HepG2 (cell line): ENCODE results near the gene ATP1A1. TPM values are rescaled to one million over a fixed set of nuclear protein-coding genes. Genes with fewer than 3 reads are reported as not detected.

Experiments
- ATF2 ChIP-seq: sonication (generic); formaldehyde crosslinking; IDR thresholded peaks from 2 replicates; pipeline ENCODE4 v1.4.0; 2020; ENCODE audit warnings: missing genetic modification reagents
- CAMTA2 ChIP-seq: sonication (generic); formaldehyde crosslinking; IDR thresholded peaks from 2 replicates; pipeline ENCODE4 v1.4.0; 2020; ENCODE audit warnings: mild to moderate bottlenecking, missing genetic modification reagents, borderline replicate concordance
- CHD2 ChIP-seq: IDR thresholded peaks from 2 replicates; pipeline ENCODE4 v1.6.1; 2011; ENCODE audit warnings: low read depth, low read length, improper control_type of control experiment
- DBP ChIP-seq: sonication (generic); formaldehyde crosslinking; IDR thresholded peaks from 2 replicates; pipeline ENCODE4 v1.4.0; 2020; ENCODE audit warnings: missing genetic modification reagents; ENCODE audit errors: not compliant biosample characterization
- DPF2 ChIP-seq: sonication (generic); formaldehyde crosslinking; IDR thresholded peaks from 2 replicates; pipeline ENCODE4 v1.4.0; 2020; ENCODE audit warnings: mild to moderate bottlenecking, low read depth, missing genetic modification reagents, borderline replicate concordance
- FOXA3 ChIP-seq: IDR thresholded peaks from 2 replicates; pipeline ENCODE4 v1.6.1; 2016; ENCODE audit warnings: missing genetic modification reagents, missing compliant biosample characterization
- HDAC6 ChIP-seq: fragments of 200-600 bp; sonication (generic); IDR thresholded peaks from 2 replicates; pipeline ENCODE4 v1.7.0; 2017; ENCODE audit warnings: mild to moderate bottlenecking, antibody characterized with exemption, low read length, low read depth
- HOXA5 ChIP-seq: sonication (generic); formaldehyde crosslinking; IDR thresholded peaks from 2 replicates; pipeline ENCODE4 v1.4.0; 2020; ENCODE audit warnings: missing genetic modification reagents
- IKZF5 ChIP-seq: IDR thresholded peaks from 2 replicates; pipeline ENCODE4 v1.6.1; 2018; ENCODE audit warnings: missing genetic modification reagents, mild to moderate bottlenecking, missing compliant biosample characterization
- KAT7 ChIP-seq: IDR thresholded peaks from 2 replicates; pipeline ENCODE4 v1.6.1; 2018; ENCODE audit warnings: borderline replicate concordance, missing compliant biosample characterization
- KDM5B ChIP-seq: sonication (generic); formaldehyde crosslinking; IDR thresholded peaks from 2 replicates; pipeline ENCODE4 v1.4.0; 2020; ENCODE audit warnings: missing genetic modification reagents, mild to moderate bottlenecking, borderline replicate concordance
- MATR3 ChIP-seq: sonication (generic); formaldehyde crosslinking; IDR thresholded peaks from 2 replicates; pipeline ENCODE4 v1.4.0; 2020; ENCODE audit warnings: missing genetic modification reagents
- NFIB ChIP-seq: sonication (generic); formaldehyde crosslinking; IDR thresholded peaks from 2 replicates; pipeline ENCODE4 v1.9.0; 2021; ENCODE audit warnings: missing genetic modification reagents, mild to moderate bottlenecking, borderline replicate concordance
- PAWR ChIP-seq: sonication (generic); formaldehyde crosslinking; IDR thresholded peaks from 2 replicates; pipeline ENCODE4 v1.4.0; 2020; ENCODE audit warnings: missing genetic modification reagents, mild to moderate bottlenecking, borderline replicate concordance
- TCF12 ChIP-seq, 2 experiments: fragments of 450-650 bp in 1 of 2; sonication (generic) in 1 of 2; formaldehyde crosslinking in 1 of 2; IDR thresholded peaks; 2 replicates each; pipeline versions ENCODE4 v1.6.1 to v1.8.0; 2017 to 2022; ENCODE audit warnings: antibody characterized with exemption in 1 of 2, mild to moderate bottlenecking in 1 of 2, missing genetic modification reagents in 1 of 2, moderate library complexity in 1 of 2
- THYN1 ChIP-seq: sonication (generic); formaldehyde crosslinking; IDR thresholded peaks from 2 replicates; pipeline ENCODE4 v1.8.1; 2023; ENCODE audit warnings: low read depth, mild to moderate bottlenecking, moderate library complexity, missing genetic modification reagents, borderline replicate concordance
- TIGD3 ChIP-seq: sonication (generic); formaldehyde crosslinking; IDR thresholded peaks from 2 replicates; pipeline ENCODE4 v1.5.1; 2020; ENCODE audit warnings: mild to moderate bottlenecking, missing genetic modification reagents, borderline replicate concordance
- ZNF292 ChIP-seq: sonication (generic); formaldehyde crosslinking; IDR thresholded peaks from 2 replicates; pipeline ENCODE4 v1.8.1; 2022; ENCODE audit warnings: mild to moderate bottlenecking, low read depth, missing genetic modification reagents, borderline replicate concordance
- ZNF629 ChIP-seq: sonication (generic); formaldehyde crosslinking; conservative IDR thresholded peaks from 2 replicates; pipeline ENCODE4 v1.5.0; 2020; ENCODE audit warnings: missing genetic modification reagents
- ZNF672 ChIP-seq: sonication (generic); formaldehyde crosslinking; IDR thresholded peaks from 2 replicates; pipeline ENCODE4 v1.8.1; 2022; ENCODE audit warnings: missing genetic modification reagents
- ZNF775 ChIP-seq: sonication (generic); formaldehyde crosslinking; IDR thresholded peaks from 2 replicates; pipeline ENCODE4 v1.4.0; 2020; ENCODE audit warnings: missing genetic modification reagents, mild to moderate bottlenecking, moderate library complexity, borderline replicate concordance
- polyA plus RNA-seq, 8 experiments: library from polyadenylated mRNA; depleted of rRNA in 3 of 8; stranded (reverse) in 7 of 8; unstranded in 1 of 8; fragments of >200 nt; fragmentation: Illumina TruSeq in 4 of 8; extraction: Trizol in 4 of 8; gene quantifications; 2 replicates each; pipeline versions ENCODE4 v1.2.1 to v1.2.3, GENCODE V29; 2011 to 2016; ENCODE audit warnings: low read depth in 4 of 8, missing spikeins in 1 of 8, mixed read lengths in 1 of 8; ENCODE audit not compliant: insufficient read depth in 1 of 8
- total RNA-seq, 5 experiments: library from RNA; depleted of rRNA; stranded (reverse); fragments of >200 nt; fragmentation: Illumina TruSeq; extraction: Trizol; gene quantifications; 2 replicates each; pipeline ENCODE4 v1.2.3, GENCODE V29; 2016; ENCODE audit warnings: low read depth in 1 of 5
- TF ChIP-seq, protein P1 (sequence below): sonication (generic); formaldehyde crosslinking; IDR thresholded peaks from 2 replicates; pipeline ENCODE4 v1.8.1; 2023; ENCODE audit warnings: missing genetic modification reagents, mild to moderate bottlenecking, borderline replicate concordance
- TF ChIP-seq, protein P2 (sequence below): sonication (generic); formaldehyde crosslinking; IDR thresholded peaks from 2 replicates; pipeline ENCODE4 v1.8.0; 2022; ENCODE audit warnings: missing genetic modification reagents, low read depth, mild to moderate bottlenecking, borderline replicate concordance

Gene ATP1A1
- total and polyA plus RNA-seq, 2 of the 13 experiments (the other 11 are each of a cell fraction or from before 2014, with no cell fraction given): 280 to 705 TPM

DNA sequence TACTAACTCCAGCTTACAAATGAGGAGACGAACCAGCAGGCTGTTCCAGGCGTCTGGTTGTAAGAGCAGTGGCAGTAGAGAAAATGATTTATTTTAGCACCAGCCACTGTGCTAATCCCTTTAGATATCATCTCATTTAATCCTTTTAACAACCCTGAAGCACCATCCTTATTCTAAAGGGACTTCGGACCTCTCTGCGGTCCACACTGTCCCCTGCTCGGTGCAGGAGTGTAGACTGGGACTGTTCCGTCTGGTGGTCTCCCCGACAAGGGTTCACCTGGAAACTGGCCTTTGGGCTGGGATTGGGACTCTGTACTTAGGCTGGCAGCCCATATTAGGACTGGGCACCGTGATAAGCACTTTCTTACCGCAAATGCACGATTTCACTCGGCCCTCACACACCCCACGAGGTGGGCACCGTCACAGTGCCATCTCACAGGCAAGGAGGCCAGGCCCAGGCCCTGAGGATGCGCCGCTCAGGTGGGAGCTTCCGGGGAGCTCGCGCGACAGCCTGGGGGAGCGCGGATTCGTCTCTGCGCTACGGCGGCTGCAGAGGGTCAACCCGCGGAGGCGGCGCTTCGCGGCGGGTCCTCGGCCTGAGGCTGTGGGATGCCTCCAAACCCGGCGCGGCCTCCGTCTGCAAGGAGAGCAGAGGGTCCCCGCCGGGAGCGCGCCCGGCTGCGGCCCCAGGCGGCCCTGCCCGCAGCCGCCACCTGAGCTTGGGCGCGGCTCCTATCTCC is 45.2 kb downstream of the ATP1A1 start (continued):
- TF ChIP-seq MATR3: no peak
- TF ChIP-seq ATF2 (CRISPR knock-in tag): peak; percentile 66
- peak; percentile 64 for TF ChIP-seq FOXA3 (CRISPR knock-in tag)
- peak; percentile 63; the same call in 1 of the 2 replicates for TF ChIP-seq TIGD3 (CRISPR knock-in tag)
- TF ChIP-seq DPF2 (CRISPR knock-in tag): no peak
- no peak for TF ChIP-seq DBP (CRISPR knock-in tag)
- TF ChIP-seq ZNF292 (CRISPR knock-in tag): peak; percentile 79
- 0 out of 2 replicates have a peak, but pooled peaks have one; percentile 23 for TF ChIP-seq NFIB (CRISPR knock-in tag)
- TF ChIP-seq CAMTA2 (CRISPR knock-in tag): peak; percentile 67; the same call in 1 of the 2 replicates
- TF ChIP-seq, protein P1, sequence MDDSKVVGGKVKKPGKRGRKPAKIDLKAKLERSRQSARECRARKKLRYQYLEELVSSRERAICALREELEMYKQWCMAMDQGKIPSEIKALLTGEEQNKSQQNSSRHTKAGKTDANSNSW: no peak; the same call in 1 of the 2 replicates
- peak; percentile 98 for TF ChIP-seq KAT7 (CRISPR knock-in tag)
- TF ChIP-seq HOXA5 (CRISPR knock-in tag): peak; percentile 84
- TF ChIP-seq TCF12 (IDR thresholded peaks at IDR 0.05): no peak
- TF ChIP-seq TCF12 (CRISPR knock-in tag; IDR thresholded peaks at IDR 0.05): no peak
- peak; percentile 87 for TF ChIP-seq KDM5B (CRISPR knock-in tag)
- no peak for TF ChIP-seq PAWR (CRISPR knock-in tag)
- TF ChIP-seq CHD2: peak; percentile 92
- TF ChIP-seq, protein P2, sequence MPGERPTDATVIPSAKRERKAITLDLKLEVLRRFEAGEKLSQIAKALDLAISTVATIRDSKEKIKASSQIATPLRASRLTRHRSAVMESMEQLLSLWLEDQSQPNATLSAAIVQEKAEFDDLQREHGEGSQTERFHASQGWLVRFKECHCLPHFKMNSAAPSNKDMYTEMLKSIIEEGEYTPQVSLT (CRISPR knock-in tag): no peak
- TF ChIP-seq IKZF5 (CRISPR knock-in tag): peak; percentile 73
- no peak for TF ChIP-seq ZNF775 (CRISPR knock-in tag)
- TF ChIP-seq ZNF629: 0 out of 2 replicates have a peak, but pooled peaks have one; percentile 32
- TF ChIP-seq THYN1: no peak
- TF ChIP-seq HDAC6: no peak
- TF ChIP-seq ZNF672 (CRISPR knock-in tag): 0 out of 2 replicates have a peak, but pooled peaks have one; percentile 41
